GM10266 (cell line): ENCODE data around the gene LEF1.

Experiments used
- DNase-seq: peaks from one replicate; pipeline ENCODE4 v3.0.0; 2012; ENCODE audit errors: extremely low spot score
- TF ChIP-seq, protein P1 (sequence below): IDR thresholded peaks from 2 replicates; pipeline ENCODE4 v1.5.1; 2012; ENCODE audit warnings: mild to moderate bottlenecking, low read depth; ENCODE audit not compliant: control insufficient read depth, insufficient read depth; ENCODE audit errors: missing control alignments

Gene LEF1

DNA sequence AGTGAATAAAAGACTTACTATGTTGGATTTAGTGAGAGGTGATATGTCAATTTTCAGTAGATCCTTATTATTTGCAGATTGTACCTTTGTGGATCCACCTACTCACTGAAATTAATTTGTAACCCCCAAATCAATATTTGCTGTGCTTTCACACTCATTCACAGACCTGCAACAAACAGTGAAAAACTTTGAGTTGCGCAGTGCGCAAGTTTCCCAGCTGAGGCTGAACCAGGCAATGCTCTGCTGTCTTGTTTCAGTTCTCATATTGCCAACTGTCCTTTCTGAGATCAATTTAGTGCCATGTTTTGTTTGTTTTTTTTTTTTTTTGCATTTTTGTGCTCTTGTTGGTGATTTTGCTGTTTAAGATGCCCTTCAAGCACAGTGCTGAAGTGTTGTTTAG lies 40.8 kb upstream of the LEF1 start:
- TF ChIP-seq, protein P1, sequence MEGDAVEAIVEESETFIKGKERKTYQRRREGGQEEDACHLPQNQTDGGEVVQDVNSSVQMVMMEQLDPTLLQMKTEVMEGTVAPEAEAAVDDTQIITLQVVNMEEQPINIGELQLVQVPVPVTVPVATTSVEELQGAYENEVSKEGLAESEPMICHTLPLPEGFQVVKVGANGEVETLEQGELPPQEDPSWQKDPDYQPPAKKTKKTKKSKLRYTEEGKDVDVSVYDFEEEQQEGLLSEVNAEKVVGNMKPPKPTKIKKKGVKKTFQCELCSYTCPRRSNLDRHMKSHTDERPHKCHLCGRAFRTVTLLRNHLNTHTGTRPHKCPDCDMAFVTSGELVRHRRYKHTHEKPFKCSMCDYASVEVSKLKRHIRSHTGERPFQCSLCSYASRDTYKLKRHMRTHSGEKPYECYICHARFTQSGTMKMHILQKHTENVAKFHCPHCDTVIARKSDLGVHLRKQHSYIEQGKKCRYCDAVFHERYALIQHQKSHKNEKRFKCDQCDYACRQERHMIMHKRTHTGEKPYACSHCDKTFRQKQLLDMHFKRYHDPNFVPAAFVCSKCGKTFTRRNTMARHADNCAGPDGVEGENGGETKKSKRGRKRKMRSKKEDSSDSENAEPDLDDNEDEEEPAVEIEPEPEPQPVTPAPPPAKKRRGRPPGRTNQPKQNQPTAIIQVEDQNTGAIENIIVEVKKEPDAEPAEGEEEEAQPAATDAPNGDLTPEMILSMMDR = no peak
- no peak for DNase-seq

GRCh38 chr4:108205859-108206258 lies 37.1 kb upstream of the LEF1 start:
- no peak for DNase-seq
- TF ChIP-seq, protein P1 = no peak

DNA sequence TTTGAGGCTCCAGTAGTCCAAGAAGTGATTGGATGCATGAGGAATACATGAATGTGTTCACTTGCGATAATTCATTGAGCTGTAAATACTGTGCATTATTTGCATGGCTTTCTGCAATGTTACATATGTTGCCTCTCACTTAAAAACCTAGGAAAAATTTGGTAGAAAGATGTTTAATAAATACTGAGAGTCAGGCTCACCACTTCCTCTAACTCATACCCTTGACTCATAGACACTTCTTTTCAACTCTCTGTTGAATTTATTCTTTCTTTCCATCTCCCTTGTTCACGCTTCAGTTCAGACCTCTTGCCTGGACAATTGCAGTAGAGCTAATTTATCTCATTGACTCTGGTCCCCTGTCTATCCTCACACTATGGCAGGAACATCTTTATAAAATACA lies 35.8 kb upstream of the LEF1 start:
- DNase-seq = no peak
- TF ChIP-seq, protein P1 = no peak

GRCh38 chr4:108203377-108203776 lies 34.6 kb upstream of the LEF1 start:
- TF ChIP-seq, protein P1 = no peak
- DNase-seq = no peak

GRCh38 chr4:108201774-108202173 lies 33.0 kb upstream of the LEF1 start:
- no peak for DNase-seq

GRCh38 chr4:108199881-108200280 lies 31.1 kb upstream of the LEF1 start:
- TF ChIP-seq, protein P1 = no peak
- DNase-seq = no peak

More at GRCh38 chr4:108201774-108202173, 33.0 kb upstream of the LEF1 start:
- TF ChIP-seq, protein P1 = no peak

DNA sequence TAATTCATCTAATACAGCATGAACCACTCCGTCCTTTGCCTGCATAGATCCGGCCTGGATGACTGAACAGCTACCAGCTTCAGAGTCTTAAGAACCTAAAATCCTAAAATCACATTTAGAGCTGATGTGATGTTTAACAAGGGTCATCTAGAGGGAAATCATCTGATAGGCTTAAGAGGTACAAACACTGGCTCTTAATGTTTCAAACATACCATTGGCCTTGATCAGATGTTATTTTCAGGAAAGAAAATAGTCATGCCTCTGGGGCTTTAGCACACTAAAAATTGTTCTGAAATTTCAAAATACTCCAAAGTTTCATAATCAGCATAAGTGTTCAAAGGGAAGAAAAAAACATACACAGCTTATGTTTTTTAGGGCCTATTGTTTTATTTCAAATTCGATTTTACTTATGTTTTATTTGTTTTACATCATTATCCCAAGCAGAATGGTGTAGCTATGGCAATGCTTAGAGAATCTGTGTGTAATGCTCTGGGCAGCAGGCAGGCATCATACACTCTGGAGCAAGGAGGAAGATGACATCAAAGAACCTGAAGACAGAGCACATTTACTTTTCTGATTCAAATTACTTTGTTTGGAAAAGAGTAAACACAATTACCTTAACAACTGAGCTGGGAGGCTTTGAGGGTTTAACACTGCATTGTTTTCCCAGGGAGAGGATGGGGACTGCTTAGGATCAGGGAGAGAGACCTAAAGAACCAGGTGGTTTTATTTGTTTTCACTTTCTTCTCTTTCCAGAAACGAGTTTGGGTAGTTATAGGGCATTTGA lies 25.3 kb upstream of the LEF1 start:
- DNase-seq = no peak
- TF ChIP-seq, protein P1 = no peak
